PC-3 (cell line): Measurements from ENCODE around the gene KCNQ2. TPM values are rescaled to one million over a fixed set of nuclear protein-coding genes. Genes with fewer than 3 reads are reported as not detected.

Experiments used
- ATAC-seq: fragments of 200-7000 bp; cut with Tn5 transposase; 2 replicates; pipeline ENCODE4 v1.9.1; 2020; ENCODE audit warnings: mild to moderate bottlenecking, moderate library complexity
- Bru-seq: library from RNA; stranded (reverse); fragments of 400-500 nt; gene quantifications from one replicate; lab custom pipeline; 2021; lab: Mats Ljungman, UMichigan
- BruChase-seq, 2 experiments: library from RNA; stranded (reverse); fragments of 400-500 nt; gene quantifications; one replicate each; lab custom pipeline; 2021; lab: Mats Ljungman, UMichigan
- BruUV-seq: library from RNA; stranded (reverse); fragments of 400-500 nt; replicated peaks from 2 replicates; lab custom pipeline; 2021; lab: Mats Ljungman, UMichigan
- CTCF ChIA-PET: fragments of 300-600 bp; sonication (Branson Sonifier 250); formaldehyde crosslinking; loops from one replicate; lab custom pipeline; 2022; ENCODE audit warnings: antibody characterized with exemption; lab: Charles Lee
- POLR2A ChIA-PET: fragments of 300-600 bp; sonication (Branson Sonifier 250); formaldehyde crosslinking; loops from one replicate; lab custom pipeline; 2022; ENCODE audit warnings: antibody characterized with exemption; ENCODE audit not compliant: unreplicated experiment; lab: Charles Lee
- DNase-seq: peaks from one replicate; pipeline ENCODE4 v3.0.0-alpha.2; 2015
- H2AFZ ChIP-seq: fragments of 300-600 bp; sonication (generic); 2 replicates; pipeline ENCODE4 v1.6.0; 2016; ENCODE audit warnings: antibody characterized with exemption, low read length
- H3F3A ChIP-seq: fragments of 300-600 bp; sonication (generic); one replicate; pipeline ENCODE4 v1.6.0; 2017; ENCODE audit warnings: antibody characterized with exemption, low read length, control low read depth, mild to moderate bottlenecking; ENCODE audit not compliant: unreplicated experiment
- H3K27ac ChIP-seq: fragments of 300-600 bp; sonication (generic); 2 replicates; pipeline ENCODE4 v1.5.1; 2016; ENCODE audit warnings: mild to moderate bottlenecking, low read length
- H3K27me3 ChIP-seq: fragments of 300-600 bp; sonication (generic); 2 replicates; pipeline ENCODE4 v1.6.1; 2016; ENCODE audit warnings: low read length, mixed read lengths
- H3K36me3 ChIP-seq: fragments of 300-600 bp; sonication (generic); 2 replicates; pipeline ENCODE4 v1.6.1; 2016; ENCODE audit warnings: low read depth, mixed run types, low read length, mixed read lengths
- H3K4me1 ChIP-seq: fragments of 300-600 bp; sonication (generic); 2 replicates; pipeline ENCODE4 v1.5.1; 2016; ENCODE audit warnings: low read length; ENCODE audit not compliant: insufficient read depth
- H3K4me2 ChIP-seq: fragments of 300-600 bp; sonication (generic); 2 replicates; pipeline ENCODE4 v1.6.0; 2016; ENCODE audit warnings: low read length
- H3K4me3 ChIP-seq: fragments of 300-600 bp; sonication (generic); 2 replicates; pipeline ENCODE4 v1.5.1; 2016; ENCODE audit warnings: mild to moderate bottlenecking, low read length, mixed read lengths
- H3K79me2 ChIP-seq: fragments of 300-600 bp; sonication (generic); 2 replicates; pipeline ENCODE4 v1.6.1; 2017; ENCODE audit warnings: low read length, mixed read lengths
- H3K9ac ChIP-seq: fragments of 300-600 bp; sonication (generic); 2 replicates; pipeline ENCODE4 v1.6.0; 2016; ENCODE audit warnings: mild to moderate bottlenecking, low read length
- H3K9me2 ChIP-seq: fragments of 300-600 bp; sonication (generic); replicated peaks from 2 replicates; pipeline ENCODE4 v1.6.1; 2016; ENCODE audit warnings: mixed run types, low read length, mixed read lengths
- H3K9me3 ChIP-seq: fragments of 300-600 bp; sonication (generic); 2 replicates; pipeline ENCODE4 v1.6.1; 2016; ENCODE audit warnings: low read length, mixed read lengths
- H4K20me1 ChIP-seq: fragments of 300-600 bp; sonication (generic); 2 replicates; pipeline ENCODE4 v1.6.1; 2016; ENCODE audit warnings: low read length, mixed read lengths
- EZH2 ChIP-seq: fragments of 300-600 bp; sonication (generic); IDR thresholded peaks from one replicate; pipeline ENCODE4 v1.6.1; 2017; ENCODE audit warnings: antibody characterized with exemption, mild to moderate bottlenecking, low read length; ENCODE audit not compliant: unreplicated experiment
- EZH2phosphoT487 ChIP-seq: fragments of 300-600 bp; sonication (generic); IDR thresholded peaks from 2 replicates; pipeline ENCODE4 v1.6.1; 2018; ENCODE audit warnings: mild to moderate bottlenecking, antibody characterized with exemption, low read length, borderline replicate concordance
- intact Hi-C: fragments of 100-400 bp; cut with micrococcal nuclease; formaldehyde crosslinking; loops from 2 replicates; pipeline ENCODE4 v1.9.0; 2023
- long read RNA-seq: library from polyadenylated mRNA; unstranded; transcript quantifications from one replicate; pipeline ENCODE4 v2.0.0, GENCODE V29; 2021; ENCODE audit not compliant: unreplicated experiment
- total RNA-seq: library from RNA; depleted of rRNA; stranded (reverse); fragments of >200 nt; gene quantifications from 2 replicates; pipeline ENCODE4 v1.2.3, GENCODE V29; 2014; rRNA removed
- TF ChIP-seq, protein P1 (sequence below): fragments of 300-600 bp; sonication (generic); conservative IDR thresholded peaks from 2 replicates; pipeline ENCODE4 v1.5.1; 2017; ENCODE audit warnings: antibody characterized with exemption, low read depth, mild to moderate bottlenecking, low read length

KCNQ2 gene
- total RNA-seq: not detected in 2 replicates
- Bru-seq, nascent RNA: percentile 6 among the genes with signal in this experiment
- percentile 15 among the genes with signal in this experiment for BruChase-seq, experiment 1, labeled RNA remaining after a 6-hour chase
- BruChase-seq, experiment 2, labeled RNA remaining after a 2-hour chase: percentile 8 among the genes with signal in this experiment
- long read RNA-seq, partial matches to known transcripts: 0 of 1 reads
- long read RNA-seq, other reads (novel, unspliced or antisense): 0 of 1 reads

DNA sequence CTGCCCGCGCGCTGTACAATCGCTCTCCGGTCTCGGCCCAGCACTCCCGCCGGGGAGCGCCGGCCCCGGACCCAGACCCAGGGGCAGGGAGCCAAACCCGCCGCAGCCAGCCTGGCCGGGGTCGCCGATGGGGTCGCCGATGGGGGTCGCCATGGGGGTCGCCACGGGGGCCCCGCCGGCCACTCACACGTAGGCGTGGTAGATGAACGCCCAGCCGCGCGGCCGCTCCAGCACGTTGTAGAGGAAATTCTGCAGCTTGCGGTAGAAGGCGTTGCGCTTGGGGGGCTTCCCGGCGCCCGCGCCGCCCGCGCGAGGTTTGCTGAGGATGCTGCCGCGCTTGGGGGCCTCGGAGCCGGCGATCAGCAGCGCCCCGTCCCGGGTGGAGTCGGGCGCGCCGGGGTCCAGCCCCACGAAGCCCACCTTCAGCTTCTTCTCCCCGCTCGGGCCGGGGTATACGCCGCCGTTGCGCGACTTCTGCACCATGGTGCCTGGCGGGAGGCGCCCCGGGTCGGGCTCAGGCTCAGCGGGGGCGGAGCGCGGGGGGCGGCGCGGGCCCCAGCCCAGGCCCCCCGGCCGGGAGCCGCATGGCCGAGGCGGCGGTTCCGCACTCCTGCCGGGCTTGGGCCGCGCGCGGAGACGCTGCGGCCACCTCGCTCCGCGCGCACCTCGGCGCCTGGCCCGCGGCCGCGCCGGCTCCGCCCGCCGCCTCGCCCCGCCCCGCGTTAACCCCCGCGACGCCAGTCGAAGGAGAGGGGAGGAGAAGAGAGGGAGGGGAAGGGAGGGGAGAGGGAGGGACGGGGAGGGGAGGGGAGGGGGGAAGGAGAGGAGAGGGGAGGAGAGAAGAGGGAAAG, at the start of gene KCNQ2:
TSS of gene KCNQ2 (minus strand) at position 675 of the 851 bp plus-strand sequence. CDS start at position 483, 192 bp downstream.
- peak; percentile 84 for TF ChIP-seq EZH2
- TF ChIP-seq EZH2phosphoT487: peak; percentile 62; the same call in 1 of the 2 replicates
- TF ChIP-seq, protein P1, sequence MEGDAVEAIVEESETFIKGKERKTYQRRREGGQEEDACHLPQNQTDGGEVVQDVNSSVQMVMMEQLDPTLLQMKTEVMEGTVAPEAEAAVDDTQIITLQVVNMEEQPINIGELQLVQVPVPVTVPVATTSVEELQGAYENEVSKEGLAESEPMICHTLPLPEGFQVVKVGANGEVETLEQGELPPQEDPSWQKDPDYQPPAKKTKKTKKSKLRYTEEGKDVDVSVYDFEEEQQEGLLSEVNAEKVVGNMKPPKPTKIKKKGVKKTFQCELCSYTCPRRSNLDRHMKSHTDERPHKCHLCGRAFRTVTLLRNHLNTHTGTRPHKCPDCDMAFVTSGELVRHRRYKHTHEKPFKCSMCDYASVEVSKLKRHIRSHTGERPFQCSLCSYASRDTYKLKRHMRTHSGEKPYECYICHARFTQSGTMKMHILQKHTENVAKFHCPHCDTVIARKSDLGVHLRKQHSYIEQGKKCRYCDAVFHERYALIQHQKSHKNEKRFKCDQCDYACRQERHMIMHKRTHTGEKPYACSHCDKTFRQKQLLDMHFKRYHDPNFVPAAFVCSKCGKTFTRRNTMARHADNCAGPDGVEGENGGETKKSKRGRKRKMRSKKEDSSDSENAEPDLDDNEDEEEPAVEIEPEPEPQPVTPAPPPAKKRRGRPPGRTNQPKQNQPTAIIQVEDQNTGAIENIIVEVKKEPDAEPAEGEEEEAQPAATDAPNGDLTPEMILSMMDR: no peak
- Histone ChIP-seq H3K9me2 (no peaks in the 10 kb centered on the region), H2AFZ (no peak within 1 kb of the TSS), H3F3A (no peaks in the 10 kb centered on the region), H3K4me3 (no peak within 1 kb of the TSS), H3K27ac (no peak within 1 kb of the TSS), H4K20me1 (no peaks in the 10 kb centered on the region), H3K79me2 (no peaks in the 10 kb centered on the region), H3K4me2 (peak within 1 kb of the TSS; percentile 36; the same call in 1 of the 2 replicates), H3K27me3 (peaks cover 60% of the 10 kb centered on the region), H3K36me3 (no peaks in the 10 kb centered on the region), H3K9ac (no peak within 1 kb of the TSS), H3K9me3 (no peaks in the 10 kb centered on the region), H3K4me1 (no peaks in the 10 kb centered on the region)
- ATAC-seq (no peak), DNase-seq (no peak)
- CTCF ChIA-PET: no interaction called here
- BruUV-seq: no TSS peak
- intact Hi-C loops: no loop called here
- POLR2A ChIA-PET: no interaction called here

DNA sequence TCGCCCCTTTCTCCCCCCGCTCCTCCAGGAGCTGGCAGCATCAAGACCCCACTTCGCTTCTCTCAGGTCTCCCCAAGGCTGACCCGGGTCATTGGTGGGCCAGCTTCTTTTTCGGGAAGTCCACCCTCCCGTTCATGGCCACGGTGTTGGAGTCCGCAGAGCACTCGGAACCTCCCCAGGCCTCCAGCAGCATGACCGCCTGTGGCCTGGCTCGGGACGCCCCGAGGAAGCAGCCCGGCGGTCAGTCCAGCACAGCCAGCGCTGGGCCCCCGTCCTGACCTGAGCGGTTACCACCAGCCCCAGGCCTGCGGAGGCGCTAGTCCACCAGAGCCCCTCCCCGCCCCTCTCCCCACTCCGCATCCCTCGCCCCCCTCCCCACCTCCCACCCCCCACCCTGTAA, 49.1 kb upstream of the KCNQ2 start:
- no peak overlapping the region for H2AFZ ChIP-seq
- ATAC-seq (no peak), DNase-seq (no peak)
- H4K20me1 ChIP-seq: peaks cover 24% of the 10 kb centered on the region
- POLR2A ChIA-PET: interaction anchor here (0.7 to 1.8 kb wide), 4 partner anchors 15 to 120 kb away, joined by 4 to 23 read pairs (median 12); partner anchors contain the start of gene PTK6
- H3K4me1 ChIP-seq: peaks cover 13% of the 10 kb centered on the region
- intact Hi-C loops: no loop called here
- peaks cover 8% of the 10 kb centered on the region for H3F3A ChIP-seq
- H3K79me2 ChIP-seq: peaks cover 27% of the 10 kb centered on the region
- H3K4me2 ChIP-seq: peak overlapping the region; percentile 93
- H3K9ac ChIP-seq: peak overlapping the region; percentile 93
- H3K36me3 ChIP-seq: peaks cover 24% of the 10 kb centered on the region
- no peak for TF ChIP-seq EZH2phosphoT487
- no peak for TF ChIP-seq EZH2
- TF ChIP-seq, protein P1: no peak
- no TSS peak for BruUV-seq
- H3K4me3 ChIP-seq: peak overlapping the region; percentile 99
- H3K27ac ChIP-seq: peak overlapping the region; percentile 75
- CTCF ChIA-PET: interaction anchor here (1.7 kb wide), 1 partner anchor 25 kb away, joined by 21 read pairs; no protein-coding TSS in a partner anchor
- no peaks in the 10 kb centered on the region for H3K9me3 ChIP-seq
- no peaks in the 10 kb centered on the region for H3K27me3 ChIP-seq
- no peaks in the 10 kb centered on the region for H3K9me2 ChIP-seq
